ENCODE results near the gene QPCTL. TPM values are rescaled to one million over a fixed set of nuclear protein-coding genes. Genes with fewer than 3 reads are reported as not detected.
A peak's percentile ranks its signal among the peaks of the same experiment; 100 is the strongest.

Gene QPCTL
- total and polyA plus RNA-seq, 2 of the 4 experiments (the other 2 are of a cell fraction), result 6.6 to 11.5 TPM

GRCh38 chr19:45645068-45645630 is 47.3 kb upstream of the QPCTL start:
- intact Hi-C loops (cut with micrococcal nuclease), result no loop called here
- dilution Hi-C loops (cut with HindIII; ENCODE audit: low sequenced_read_pairs, unreplicated experiment), result no loop called here
- TF ChIP-seq RCOR1 (IDR thresholded peaks at IDR 0.05; ENCODE audit: insufficient replicate concordance, low read length) (no peak), RAD21 (IDR thresholded peaks at IDR 0.05; ENCODE audit: low read length) (no peak), CTCF (conservative IDR thresholded peaks at IDR 0.05; ENCODE audit: low read depth, low read length) (no peak), MAZ (IDR thresholded peaks at IDR 0.05; ENCODE audit: borderline replicate concordance, low read depth, low read length) (no peak), MXI1 (IDR thresholded peaks at IDR 0.05; ENCODE audit: borderline replicate concordance, low read depth, low read length) (no peak), FOS (IDR thresholded peaks at IDR 0.05; ENCODE audit: low read depth, low read length) (no peak), RFX5 (IDR thresholded peaks at IDR 0.05; ENCODE audit: low read depth, low read length) (no peak), CEBPB (IDR thresholded peaks at IDR 0.05; ENCODE audit: low read depth, low read length) (no peak), USF2 (IDR thresholded peaks at IDR 0.05; ENCODE audit: low read depth, low read length) (no peak), NFE2L2 (IDR thresholded peaks at IDR 0.05; ENCODE audit: low read depth, low read length) (no peak), MAFK (IDR thresholded peaks at IDR 0.05; ENCODE audit: low read depth, low read length) (no peak), ELK1 (IDR thresholded peaks at IDR 0.05; ENCODE audit: borderline replicate concordance, low read depth, low read length) (no peak), BHLHE40 (IDR thresholded peaks at IDR 0.05; ENCODE audit: low read depth, low read length) (no peak), SMC3 (IDR thresholded peaks at IDR 0.05; ENCODE audit: low read depth, low read length) (no peak), POLR2A (IDR thresholded peaks at IDR 0.05; ENCODE audit: low read depth, low read length) (no peak), CHD1 (IDR thresholded peaks at IDR 0.05; ENCODE audit: low read depth, low read length) (no peak)
- Histone ChIP-seq H3K27ac (ENCODE audit: insufficient read depth, low read length) (no peak overlapping the region), H3K9ac (ENCODE audit: low read depth, low read length) (no peak overlapping the region), H3K27me3 (ENCODE audit: control insufficient read depth, insufficient read depth, low read length) (no peaks in the 10 kb centered on the region; the same call in 1 of the 2 replicates), H3K4ac (ENCODE audit: low read depth, low read length) (no peak overlapping the region), H3K18ac (ENCODE audit: low read depth, low read length) (no peak overlapping the region), H2BK120ac (ENCODE audit: low read depth, low read length) (no peak overlapping the region), H3K9me1 (ENCODE audit: insufficient read depth, low read length) (no peaks in the 10 kb centered on the region), H2AK5ac (ENCODE audit: low read depth, low read length) (peak overlapping the region; percentile 43; the same call in 1 of the 2 replicates), H3K4me2 (ENCODE audit: low read depth, low read length) (peak overlapping the region; percentile 67; the same call in 1 of the 2 replicates), H3K23ac (ENCODE audit: low read depth, low read length) (no peak overlapping the region), H2BK15ac (ENCODE audit: low read depth, low read length) (no peak overlapping the region), H2BK5ac (ENCODE audit: low read depth, low read length, poor library complexity, severe bottlenecking) (no peak overlapping the region), H4K91ac (ENCODE audit: insufficient read depth, low read depth, low read length) (no peak overlapping the region), H4K8ac (ENCODE audit: low read depth in 2 of 2, low read length in 2 of 2) (no peak overlapping the region), H4K20me1 (ENCODE audit: insufficient read depth, low read length) (peaks cover 3% of the 10 kb centered on the region; the same call in 1 of the 2 replicates), H3K9me3 (ENCODE audit: control insufficient read depth, insufficient read depth, low read length) (no peaks in the 10 kb centered on the region), H3K4me1 (ENCODE audit: control insufficient read depth, insufficient read depth, low read length) (peaks cover 10% of the 10 kb centered on the region), H3K79me1 (ENCODE audit: low read depth in 1 of 2, low read length in 2 of 2) (0 out of 4 replicates have a peak, but pooled peaks cover 0 to 5% of the 10 kb centered on the region in 2 experiments), H2AK9ac (replicated peaks; ENCODE audit: low read depth, low read length, poor library complexity) (no peak overlapping the region), H3K56ac (ENCODE audit: extremely low read depth, insufficient read depth, low read length) (no peak overlapping the region), H4K5ac (ENCODE audit: low read depth, low read length) (no peak overlapping the region), H3K36me3 (ENCODE audit: control insufficient read depth, insufficient read depth, low read length) (no peaks in the 10 kb centered on the region), H2AFZ (replicated peaks; ENCODE audit: low read length, poor library complexity) (peak overlapping the region; percentile 84), H3K4me3 (ENCODE audit: insufficient read depth, low read depth, low read length) (peak overlapping the region; percentile 44), H3K14ac (replicated peaks; ENCODE audit: low read depth, low read length) (no peak overlapping the region), H2BK20ac (ENCODE audit: low read depth, low read length) (no peak overlapping the region)
- WGBS, 2 experiments (ENCODE audit: extremely low coverage in 2 of 2, insufficient read length in 1 of 2), result 13% methylated on average over 14 of the region's 35 CpGs; no CpG with 5 or more reads in 1 of the 2 experiments
- POLR2A ChIA-PET (ENCODE audit: unreplicated experiment), result no interaction called here
- DNase-seq (no peak), ATAC-seq (ENCODE audit: low read depth) (peak; percentile 3)
- no TSS peak for BruUV-seq (replicated peaks)
- in situ Hi-C loops (cut with MboI; ENCODE audit: low sequenced_read_pairs), result loop anchor here (10.0 kb wide), 1 partner anchor 120 kb away; no protein-coding TSS in a partner anchor
- CTCF ChIA-PET, result no interaction called here

All from IMR-90 (cell line).